Astrocyte of the spinal cord (primary cell): ENCODE data around the gene ZNF320.
"Not testable (repeated sequence)": the region's sequence is repeated elsewhere in the genome, so short reads cannot be mapped to it uniquely, and the experiment has no call there.

Experiments used
- DNase-seq: peaks from one replicate; pipeline ENCODE4 v3.0.0; 2011; ENCODE audit warnings: low read depth, low spot score
- H3K4me3 ChIP-seq: 2 replicates; pipeline ENCODE4 v1.5.1; 2011; ENCODE audit warnings: low read depth, mild to moderate bottlenecking, low read length, moderate library complexity
- CTCF ChIP-seq: IDR thresholded peaks from 2 replicates; pipeline ENCODE4 v1.5.1; 2012; ENCODE audit warnings: low read depth, mild to moderate bottlenecking, low read length, inconsistent platforms
- in situ Hi-C: cut with HindIII; loops from 2 replicates; pipeline ENCODE4 v1.10.0; 2017; ENCODE audit warnings: low sequenced_read_pairs

Gene ZNF320

GRCh38 chr19:52889931-52890330, 7.5 kb downstream of the ZNF320 start:
- in situ Hi-C loops, result no loop called here
- no peak overlapping the region for H3K4me3 ChIP-seq
- no peak for DNase-seq
- TF ChIP-seq CTCF, result no peak

- no peak for TF ChIP-seq CTCF
- H3K4me3 ChIP-seq, result no peak overlapping the region
- DNase-seq, result no peak
- in situ Hi-C loops, result no loop called here
Observed at GRCh38 chr19:52889076-52889475, 8.4 kb downstream of the ZNF320 start.

- no peak for TF ChIP-seq CTCF
- in situ Hi-C loops, result no loop called here
- H3K4me3 ChIP-seq, result no peak overlapping the region
- no peak for DNase-seq
Observed at GRCh38 chr19:52880895-52881389, 16.5 kb downstream of the ZNF320 start.

- DNase-seq, H3K4me3 ChIP-seq, in situ Hi-C loops: not testable (repeated sequence)
Observed at GRCh38 chr19:52872996-52873395, 24.4 kb downstream of the ZNF320 start.

GRCh38 chr19:52871466-52871865, 26.0 kb downstream of the ZNF320 start:
- no peak overlapping the region for H3K4me3 ChIP-seq
- in situ Hi-C loops, result no loop called here
- DNase-seq, result no peak
- no peak for TF ChIP-seq CTCF

GRCh38 chr19:52868031-52868430, 29.4 kb downstream of the ZNF320 start:
- H3K4me3 ChIP-seq, DNase-seq, in situ Hi-C loops: not testable (repeated sequence)

GRCh38 chr19:52857378-52858191, 39.9 kb downstream of the ZNF320 start, which contains the start of gene ZNF468:
Gene ZNF468 (minus strand): TSS chr19:52857619. CDS start chr19:52854272, 3,347 bp downstream.
- peak within 1 kb of the TSS; percentile 70 for H3K4me3 ChIP-seq
- DNase-seq, result peak; percentile 43
- in situ Hi-C loops, result not testable (repeated sequence)

GRCh38 chr19:52856540-52857377, 40.7 kb downstream of the ZNF320 start:
- H3K4me3 ChIP-seq, result peak overlapping the region; percentile 70
- in situ Hi-C loops, result not testable (repeated sequence)
- peak; percentile 3 for DNase-seq
